Cerebellar cortex (tissue), 1 donor: ENCODE measurements around the gene MYEOV.

Experiments used
- DNase-seq: peaks from one replicate; pipeline ENCODE4 v3.0.0-alpha.2; 2015; ENCODE audit warnings: low spot score

The MYEOV gene

DNA sequence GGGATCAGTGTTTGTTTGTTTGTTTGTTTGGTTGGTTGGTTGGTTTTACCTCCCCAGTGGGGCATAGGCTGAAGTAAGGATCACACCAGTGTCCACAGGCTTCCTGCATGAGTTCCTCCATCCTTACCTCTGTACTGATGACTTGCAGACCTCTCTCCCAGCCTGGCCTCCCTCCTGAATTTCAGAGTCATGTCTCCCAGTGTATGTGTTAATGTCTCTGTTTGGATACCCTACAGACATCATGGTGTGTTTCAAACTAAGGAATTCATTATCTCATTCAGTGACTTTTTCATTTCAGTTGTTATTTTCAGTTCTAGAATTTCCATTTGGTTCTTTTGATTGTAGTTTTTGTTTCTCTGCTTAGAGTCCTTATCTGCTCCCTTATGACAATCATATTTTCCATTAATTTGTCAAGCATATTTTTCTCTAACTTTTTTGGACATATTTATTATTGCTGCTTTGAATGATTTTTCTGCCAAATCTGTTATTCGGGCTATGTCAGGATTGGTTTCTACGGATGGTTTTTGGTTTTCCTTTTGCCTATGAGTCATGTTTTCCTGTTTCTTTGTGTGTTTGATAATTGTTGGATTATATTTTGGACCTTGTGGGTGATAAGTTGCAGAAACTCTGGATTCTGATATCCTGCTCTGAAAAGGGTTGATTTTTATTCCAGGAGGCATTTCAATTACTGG is 23.6 kb downstream of the MYEOV start:
- no peak for DNase-seq

DNA sequence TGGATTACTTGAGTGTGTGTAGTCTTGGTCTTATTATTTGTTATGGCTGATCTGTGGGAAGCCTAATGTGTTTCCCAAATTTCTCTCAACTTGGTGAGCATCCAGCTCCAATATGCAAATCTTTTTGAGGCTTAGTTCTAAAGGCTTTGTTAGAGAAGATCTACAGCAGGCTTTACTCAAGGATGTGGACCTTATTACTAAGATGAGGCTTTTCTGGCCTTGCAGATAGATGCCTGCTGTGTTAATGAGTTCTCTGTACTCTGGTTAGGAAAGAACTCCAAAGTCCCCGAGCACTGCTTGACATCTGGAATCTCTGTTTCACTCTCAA is 24.1 kb downstream of the MYEOV start:
- no peak for DNase-seq

DNA sequence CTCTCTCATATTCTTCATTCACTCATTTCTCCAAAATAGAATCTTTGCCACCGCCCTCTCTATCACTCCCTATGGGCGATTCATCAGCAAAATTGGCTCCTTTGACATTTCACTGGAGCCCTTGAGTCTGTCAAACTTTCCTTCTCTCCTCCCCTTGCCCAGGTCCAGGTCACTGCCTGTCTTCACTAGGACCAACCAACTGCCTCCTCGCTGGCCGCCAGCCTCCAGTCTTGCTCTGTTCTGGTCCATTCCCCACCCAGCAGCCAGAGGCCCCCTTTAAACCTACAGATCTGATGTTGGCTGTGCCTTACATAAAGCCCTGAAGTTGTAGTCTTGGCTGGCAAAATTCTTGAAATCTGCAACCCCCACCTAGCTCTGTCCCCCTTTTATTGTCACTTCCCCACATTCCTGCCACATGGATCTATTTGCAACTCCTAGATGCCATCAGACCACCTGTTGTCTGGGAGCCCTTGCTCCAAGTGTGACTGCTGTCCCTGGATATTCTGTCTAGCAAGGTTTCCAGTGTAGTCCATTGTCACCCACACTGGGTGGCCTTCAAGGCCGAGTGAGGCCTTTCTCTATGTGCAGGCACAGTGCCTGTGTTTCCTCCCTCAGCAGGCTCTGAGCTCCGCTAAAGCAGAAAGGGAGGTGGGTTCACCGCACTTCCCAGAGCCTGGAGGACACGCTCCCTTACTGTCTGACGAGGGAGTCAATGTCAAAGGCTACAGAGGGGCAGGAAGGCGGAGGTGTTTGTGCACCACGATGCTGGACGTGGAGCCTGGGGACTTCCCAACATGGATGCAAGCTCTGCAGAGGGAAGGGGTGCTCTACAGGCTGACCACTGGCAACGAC is 25.5 kb downstream of the MYEOV start:
- no peak for DNase-seq

DNA sequence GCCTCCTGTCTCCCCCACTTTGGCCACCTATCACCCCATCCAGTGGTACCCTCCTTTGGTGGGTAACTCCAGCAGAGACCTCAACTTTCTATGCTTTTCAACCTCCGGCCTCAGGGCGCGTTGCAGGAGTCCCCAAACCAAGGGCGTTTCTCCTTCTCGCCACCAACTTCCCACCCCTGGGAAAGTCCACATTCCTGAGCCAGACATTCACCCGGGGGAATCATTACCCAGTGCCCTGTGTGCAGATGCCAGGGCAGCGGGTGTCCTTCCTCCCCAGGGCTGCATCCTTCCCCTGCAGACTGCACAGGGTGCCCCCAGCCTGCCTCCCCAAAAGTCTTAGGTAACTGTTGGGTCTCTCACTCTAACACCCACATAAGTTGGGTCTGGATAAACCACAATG is 26.4 kb downstream of the MYEOV start:
- DNase-seq: no peak

DNA sequence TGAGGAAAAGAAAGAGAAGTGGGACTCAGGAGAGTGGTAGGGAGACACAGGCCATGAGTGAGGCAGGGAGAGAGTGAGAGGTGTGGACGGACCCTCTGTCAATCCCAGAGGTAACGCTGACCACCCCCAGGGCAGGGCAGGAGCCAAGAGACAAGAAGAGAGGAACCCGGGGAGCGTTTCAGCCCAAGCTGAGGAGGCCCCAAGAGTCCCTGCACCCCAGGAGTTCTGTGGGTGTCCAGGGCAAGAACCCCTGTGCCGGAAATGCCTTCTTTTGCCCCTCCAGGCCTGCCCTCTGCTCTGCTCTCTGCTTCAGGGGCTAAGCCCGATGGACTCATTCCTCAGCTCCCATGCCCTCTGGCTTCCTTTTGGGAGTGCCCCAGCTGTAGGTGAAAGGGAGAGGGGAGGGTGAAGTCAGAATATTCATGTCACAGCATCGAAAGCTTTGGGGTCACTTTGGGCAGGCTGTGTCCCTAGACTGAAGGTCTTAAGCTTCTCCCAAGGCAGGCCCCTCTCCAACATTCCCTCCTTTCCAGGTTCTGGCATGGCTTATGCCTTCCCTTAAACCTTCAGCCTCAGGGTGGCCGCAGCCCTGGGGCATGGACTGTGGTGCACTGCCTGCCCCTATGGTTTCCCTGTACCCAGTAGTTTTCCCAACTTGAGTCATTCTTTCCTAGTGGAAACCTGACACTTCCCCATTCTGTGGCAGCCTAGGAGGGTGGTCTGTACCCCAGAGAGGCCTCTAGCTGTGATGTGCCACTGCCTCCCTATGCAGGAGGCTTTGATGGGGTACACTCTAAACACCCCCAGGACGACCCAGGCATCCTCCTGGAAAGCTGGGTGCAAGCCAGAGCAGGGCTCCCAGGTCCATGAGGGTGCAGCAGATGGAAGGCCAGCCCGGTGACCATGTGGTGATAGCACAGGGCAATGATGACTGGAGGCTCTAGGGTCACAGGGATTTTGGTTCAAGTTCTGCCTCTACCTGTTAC is 27.1 kb downstream of the MYEOV start:
- DNase-seq: no peak

DNA sequence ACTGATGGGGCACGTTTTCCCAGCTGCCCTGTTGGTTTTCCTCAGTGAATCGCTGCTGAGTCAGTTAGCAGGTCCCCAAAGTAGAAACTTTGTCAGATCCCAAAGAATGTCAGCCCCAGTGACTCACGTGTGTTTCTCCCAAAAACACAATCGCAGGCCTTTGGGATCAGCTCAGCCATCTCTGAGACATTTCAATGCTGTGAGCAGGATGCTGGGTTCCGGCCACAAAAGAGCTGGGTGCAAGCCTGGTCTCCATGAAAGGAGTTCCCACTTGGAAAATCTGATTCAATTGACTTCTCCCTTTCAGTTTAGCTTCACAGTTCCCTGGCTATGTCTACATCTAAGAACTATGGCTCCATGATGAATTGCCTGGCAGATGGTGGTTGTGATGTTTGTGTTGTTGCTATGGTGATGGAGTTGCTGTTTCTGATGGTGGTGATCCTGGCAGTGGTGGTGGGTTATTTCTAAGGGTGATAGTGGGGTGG is 28.0 kb downstream of the MYEOV start:
- DNase-seq: no peak

DNA sequence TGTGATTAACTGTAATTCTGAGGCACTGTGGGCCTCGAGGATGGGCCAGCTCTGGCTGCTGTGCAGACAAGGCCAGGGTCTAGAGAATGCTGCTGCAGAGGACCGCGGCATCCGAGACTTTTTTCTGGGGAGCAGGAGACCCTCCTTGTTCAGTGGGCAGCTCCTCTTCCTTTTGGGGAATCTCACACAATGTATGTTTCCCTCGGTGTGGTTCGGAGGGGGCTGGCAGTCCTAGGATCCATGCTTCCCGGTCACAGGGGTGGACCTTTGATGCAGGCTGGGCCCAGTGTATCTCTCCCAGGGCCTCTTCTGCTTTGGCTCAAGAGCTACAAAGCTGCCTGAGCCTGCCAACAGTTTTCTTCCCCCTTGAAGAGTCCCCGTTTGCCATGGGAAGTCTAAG is 31.5 kb downstream of the MYEOV start:
- no peak for DNase-seq

DNA sequence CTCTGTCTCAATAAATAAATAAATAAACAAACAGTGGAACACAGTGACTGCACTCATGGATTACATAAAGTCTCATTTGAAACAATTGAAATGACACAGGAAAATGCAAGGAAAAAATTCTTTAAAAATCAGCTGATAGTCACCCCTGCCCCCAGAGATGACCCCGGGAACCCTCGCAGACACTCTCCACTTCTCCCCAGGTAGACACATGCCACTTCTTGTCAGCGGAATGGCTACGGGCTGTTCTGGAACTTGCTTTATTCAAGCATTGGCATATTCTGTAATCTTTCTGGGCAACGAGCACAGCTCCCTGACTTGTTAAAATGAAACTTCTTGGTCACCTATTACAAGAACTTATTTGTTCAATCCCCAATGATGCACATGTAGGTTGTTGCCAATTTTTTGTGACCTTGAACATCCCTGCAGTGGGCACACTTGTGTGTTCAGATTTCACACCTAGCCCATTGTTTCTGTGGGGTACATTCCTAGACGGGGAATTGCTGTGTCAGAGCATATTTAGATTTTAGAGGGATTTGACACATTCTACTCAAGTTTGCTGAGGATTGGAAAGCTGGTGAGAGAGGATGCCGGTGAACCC is 32.8 kb downstream of the MYEOV start:
- DNase-seq: no peak

DNA sequence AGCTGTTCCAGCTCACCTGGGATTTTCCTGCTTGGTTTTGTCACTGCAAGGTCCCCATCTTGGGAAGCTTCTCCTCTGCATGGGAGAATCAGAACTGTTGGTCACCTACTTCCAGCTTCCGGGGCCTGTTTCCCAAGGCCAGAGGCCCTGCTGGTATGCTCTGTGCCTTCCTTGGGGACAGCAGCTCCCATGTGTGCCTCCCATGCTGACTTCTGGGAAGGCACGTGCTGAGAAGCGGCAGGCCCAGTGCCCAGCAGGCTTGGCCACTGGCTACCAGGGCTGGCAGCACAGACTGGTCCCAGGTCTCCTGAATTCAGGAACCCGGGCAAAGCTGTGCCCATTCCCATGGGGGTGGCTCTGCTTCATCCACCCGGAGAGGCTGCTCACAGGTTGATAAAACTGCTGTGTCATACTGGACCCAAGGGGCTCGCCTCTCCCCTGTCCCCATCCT is 33.8 kb downstream of the MYEOV start:
- DNase-seq: no peak

DNA sequence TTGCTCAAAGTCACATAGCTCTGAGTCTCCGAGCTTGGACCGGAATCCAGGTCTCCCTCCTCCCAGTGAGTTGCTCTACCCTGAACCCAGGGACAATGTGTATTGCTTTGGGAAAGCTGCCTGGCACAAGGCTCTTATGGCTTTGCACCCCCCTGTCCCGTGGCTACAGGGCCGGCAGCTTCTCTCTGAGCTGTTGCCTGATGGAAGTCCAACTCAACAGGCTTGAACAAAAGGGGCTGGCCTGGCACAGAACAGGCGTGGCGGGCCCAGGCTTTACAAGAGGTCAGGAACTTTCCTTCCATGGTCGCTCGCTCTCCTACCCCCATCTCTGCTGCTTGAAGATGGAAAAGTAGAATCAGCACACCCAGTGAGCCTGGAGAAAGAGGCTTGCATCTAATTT is 34.3 kb downstream of the MYEOV start:
- DNase-seq: no peak

DNA sequence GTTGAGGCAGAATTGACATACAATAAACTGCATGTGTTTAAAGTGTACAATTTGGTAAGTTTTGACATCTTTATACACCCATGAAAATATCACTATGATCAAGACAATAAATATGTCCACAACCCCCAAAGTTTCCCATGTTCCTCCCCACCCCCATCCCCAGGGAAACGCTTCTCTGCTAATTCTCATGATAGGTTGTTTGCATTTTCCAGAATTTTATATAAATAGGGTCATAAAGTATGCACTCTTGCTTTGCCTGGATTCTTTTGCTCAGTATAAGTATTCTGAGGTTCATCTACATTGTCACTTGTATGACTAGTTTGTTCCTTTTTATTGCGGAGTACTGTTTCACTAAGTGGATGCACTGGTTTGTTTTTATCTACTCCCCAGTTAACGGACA is 35.6 kb downstream of the MYEOV start:
- DNase-seq: no peak

DNA sequence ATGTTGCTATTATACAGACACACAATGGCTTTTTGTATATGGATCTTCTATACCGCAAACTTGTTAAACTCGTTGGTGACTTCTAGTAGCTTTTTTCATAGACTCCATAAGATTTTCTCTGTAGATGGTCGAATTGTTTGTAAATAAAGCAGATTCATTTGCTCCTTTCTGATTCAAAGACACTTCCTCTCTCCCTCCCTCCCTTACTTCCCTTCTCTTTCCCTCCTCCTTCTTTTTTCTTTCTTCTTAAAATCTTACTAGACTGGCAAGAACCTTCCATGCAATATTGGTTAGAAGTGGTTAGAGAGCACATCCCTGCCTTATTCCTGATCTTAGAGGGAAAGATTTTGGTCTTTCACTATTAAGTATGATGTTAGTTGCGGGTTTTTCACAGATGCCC is 36.4 kb downstream of the MYEOV start:
- no peak for DNase-seq

DNA sequence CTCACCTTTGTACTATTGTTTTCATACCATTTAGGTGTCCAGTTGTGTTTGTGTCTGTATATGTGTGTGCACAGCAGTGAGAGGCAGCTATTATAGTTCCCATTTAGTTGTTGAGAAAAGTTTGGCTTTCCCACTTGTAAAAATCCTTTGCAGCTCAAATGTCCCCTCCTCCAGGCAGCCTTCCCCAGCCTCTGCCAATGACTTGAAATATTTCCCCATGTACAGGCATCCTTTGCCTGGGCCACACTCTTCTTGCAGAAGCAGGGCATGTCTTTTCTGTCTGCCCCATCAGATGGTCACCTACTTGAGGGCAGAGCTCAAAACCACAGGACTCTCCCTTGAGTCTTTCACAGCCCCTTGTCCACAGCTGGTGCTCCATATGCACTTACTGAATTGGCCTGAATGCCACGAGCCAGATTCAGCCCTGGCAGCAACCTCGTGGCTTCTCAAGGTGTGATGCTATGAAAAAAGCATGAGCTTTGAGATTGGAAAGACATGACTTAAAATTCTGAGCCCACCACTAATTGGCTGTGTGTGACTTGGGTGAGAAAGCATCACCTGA is 39.3 kb downstream of the MYEOV start:
- DNase-seq: no peak

DNA sequence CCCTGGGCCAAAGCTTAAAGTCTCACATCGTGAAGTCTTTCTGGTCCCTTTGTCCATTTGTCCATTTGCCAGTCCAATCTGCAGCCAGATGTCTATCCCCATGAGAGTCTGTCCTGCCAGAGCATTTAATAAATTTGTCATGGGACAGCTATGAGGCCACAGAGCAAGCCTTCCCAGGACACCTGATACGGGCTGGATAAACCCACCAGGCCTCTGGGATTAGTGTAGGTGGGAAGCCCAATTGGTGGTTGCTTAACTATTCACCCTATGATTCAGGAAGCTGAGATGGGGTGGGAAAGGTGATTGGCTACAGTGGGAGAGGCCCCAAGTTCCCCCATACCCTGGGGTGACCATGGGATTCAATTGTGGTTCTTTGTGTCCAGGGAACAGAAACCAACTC is 39.9 kb downstream of the MYEOV start:
- DNase-seq: no peak

DNA sequence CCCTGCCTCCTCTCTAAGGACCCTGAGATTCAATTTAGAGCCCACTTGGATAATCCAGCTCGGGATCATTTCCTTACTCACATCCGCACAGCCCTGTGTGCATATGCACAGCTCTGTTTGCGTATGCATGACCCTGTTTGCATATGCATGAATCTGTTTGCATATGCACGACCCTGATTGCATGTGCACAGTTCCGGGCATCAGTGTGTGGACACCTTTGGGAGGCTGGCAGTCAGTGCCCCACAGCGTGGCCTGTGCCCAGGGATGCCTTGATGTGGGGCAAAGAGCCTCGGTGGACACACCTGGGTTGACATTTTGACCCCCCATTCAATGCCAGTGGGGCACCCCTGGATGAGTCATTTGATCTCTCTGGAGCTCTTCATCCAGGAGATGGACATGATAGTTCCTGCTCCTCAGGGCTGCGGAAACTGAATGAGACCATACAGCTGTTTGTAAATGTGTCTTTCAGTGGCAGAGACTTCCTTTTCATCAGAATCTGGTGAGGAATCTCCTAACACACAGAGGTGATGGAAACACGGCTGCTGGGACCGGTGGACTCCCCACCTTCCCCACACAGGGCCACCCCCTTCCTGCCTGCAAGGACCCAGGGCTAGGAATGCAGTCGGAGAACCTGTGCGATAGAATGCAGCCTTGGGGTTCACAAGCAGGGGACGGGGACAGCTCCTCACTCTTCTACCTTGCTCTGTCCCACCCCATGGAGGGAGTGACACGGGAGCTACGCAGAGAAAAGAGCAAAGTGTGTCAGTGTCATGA is 41.2 kb downstream of the MYEOV start:
- no peak for DNase-seq

DNA sequence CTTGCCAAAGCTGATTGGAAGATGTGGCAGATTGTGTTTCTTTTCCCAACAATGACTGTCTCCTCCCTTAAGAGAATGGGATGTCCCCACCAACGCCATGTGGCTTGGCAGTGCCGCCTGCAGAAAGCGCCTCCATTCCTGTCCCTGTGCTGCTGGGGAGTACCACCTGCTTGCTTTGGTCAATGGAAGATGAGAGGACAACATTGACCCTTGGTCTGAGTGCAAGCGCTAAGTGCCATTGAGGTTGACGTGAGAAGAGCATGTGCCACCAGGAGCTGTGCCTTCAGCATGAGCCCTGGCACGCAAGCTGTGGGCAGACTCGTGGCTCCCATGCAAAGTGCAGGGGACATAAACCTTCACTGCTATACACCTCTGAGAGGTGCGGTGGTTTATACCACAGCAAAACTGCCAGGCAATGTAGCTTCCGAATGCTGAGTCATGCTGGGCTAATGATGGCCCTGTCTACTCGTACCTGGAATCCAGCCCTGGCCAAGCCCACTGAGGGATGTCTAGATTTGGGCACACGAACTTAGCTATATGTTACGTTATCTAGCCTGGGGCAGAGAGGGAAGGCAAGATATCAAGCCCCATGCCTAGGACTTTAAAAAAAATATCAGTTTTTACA is 41.9 kb downstream of the MYEOV start:
- DNase-seq: no peak

DNA sequence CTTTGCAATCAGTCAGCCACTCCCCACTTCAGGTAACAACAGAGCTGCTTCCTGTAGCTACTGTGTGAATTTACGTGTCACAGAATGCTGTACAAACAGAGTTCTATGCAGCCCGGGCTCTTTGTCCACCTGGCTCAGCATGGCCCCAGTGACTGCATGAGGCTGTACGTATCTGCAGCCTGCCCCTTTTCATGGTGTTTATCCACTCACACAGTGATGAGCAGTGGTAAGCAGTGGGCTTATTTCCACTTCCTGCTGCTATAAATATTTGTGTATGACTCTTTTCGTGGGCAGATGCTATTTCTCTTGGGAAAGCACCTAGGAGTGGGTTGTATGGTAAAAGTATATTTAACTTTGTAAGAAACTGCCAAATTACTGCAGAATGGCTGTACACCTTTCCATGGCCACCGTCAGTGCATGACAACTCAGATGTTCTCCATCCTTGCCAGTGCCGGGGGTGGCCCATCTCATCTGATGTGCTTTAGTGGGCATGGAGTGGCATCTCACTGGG is 43.3 kb downstream of the MYEOV start:
- no peak for DNase-seq

DNA sequence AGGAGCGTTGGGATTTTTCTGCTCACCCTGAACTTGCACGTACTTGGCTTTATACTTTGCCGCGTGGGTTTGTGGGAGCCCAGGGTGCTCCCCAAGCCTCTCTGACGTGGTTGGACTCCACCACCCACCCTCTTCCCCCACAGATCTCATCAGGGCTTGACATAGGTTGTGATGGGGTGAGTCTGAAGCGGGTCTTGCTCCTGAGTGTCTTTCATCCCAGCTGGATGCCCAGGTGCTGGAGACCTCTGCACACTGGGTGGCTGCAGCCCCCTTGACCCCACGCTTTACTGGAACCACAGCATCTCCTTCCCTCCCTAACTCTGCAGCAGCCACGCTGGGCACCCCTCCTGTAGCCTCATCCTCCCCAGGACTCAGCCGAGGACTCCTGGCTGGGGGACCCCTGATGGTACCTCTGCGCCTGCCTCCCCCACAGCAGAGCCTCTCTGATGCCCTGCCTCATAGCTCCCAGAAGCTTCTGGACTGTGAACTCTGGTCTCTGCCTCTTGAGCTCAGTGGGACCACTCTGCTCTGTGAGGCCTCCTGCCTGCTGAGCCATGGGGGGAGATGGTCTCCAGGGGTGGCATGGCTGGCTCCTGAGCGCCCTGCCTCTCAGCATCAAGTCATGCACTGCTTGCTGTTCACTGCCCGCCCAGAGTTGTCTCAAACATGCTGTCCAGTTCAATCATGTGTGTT is 45.2 kb downstream of the MYEOV start:
- DNase-seq: no peak

DNA sequence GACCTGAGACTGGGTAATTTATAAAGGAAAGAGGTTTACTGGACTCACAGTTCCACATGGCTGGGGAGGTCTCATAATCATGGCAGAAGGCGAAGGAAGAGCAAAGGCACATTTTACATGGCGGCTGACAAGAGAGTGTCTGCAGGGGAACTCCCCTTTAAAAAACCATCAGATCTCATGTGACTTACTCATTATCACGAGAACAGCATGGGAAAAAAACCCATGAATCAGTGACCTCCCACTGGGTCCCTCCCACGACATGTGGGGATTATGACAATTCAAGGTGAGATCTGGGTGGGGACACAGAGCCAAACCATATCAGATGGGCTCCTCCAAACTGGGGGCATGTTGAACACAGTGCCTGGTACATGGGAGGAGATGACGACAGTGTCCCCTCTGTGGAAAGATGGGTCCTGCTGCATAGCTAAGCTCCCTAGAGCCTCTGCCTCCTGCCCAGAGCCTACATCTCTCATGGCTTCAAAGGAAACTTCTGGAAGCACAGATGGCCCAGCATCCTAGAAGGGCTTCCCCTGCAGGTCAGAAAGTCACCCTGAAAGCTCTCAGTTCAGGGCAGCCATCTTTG is 46.1 kb downstream of the MYEOV start:
- no peak for DNase-seq
